Medulla oblongata (tissue), 1 donor: ENCODE measurements around the gene PILRA.
A peak's percentile ranks its signal among the peaks of the same experiment; 100 is the strongest.
"Not testable (repeated sequence)": the region's sequence is repeated elsewhere in the genome, so short reads cannot be mapped to it uniquely, and the experiment has no call there.

Experiments used
- DNase-seq: peaks from one replicate; pipeline ENCODE4 v3.0.0-alpha.2; 2015; ENCODE audit errors: extremely low spot score

Gene PILRA

DNA sequence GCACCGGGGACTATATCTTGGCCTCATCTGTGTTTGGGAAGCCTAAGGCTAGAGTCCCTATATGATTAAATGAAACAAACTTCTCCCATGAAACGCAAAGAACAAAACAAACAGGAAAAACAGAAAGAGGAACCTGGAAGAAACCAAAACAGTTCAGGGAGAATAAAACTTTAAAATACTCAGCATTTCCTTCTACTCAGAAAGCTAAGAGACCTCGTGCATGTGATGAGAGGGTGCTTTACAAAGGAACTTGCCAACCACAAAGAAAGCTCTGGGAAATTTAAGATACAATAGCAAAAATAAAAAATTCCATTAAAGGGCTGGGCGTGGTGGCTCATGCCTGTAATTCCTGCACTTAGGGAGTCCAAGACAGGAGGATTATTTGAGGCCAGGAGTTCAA, 6.9 kb downstream of the PILRA start:
- DNase-seq: peak; percentile 74

- not testable (repeated sequence) for DNase-seq
These were observed 8.4 kb downstream of the PILRA start for GRCh38 chr7:100381531-100382233.

- DNase-seq: peak; percentile 46
These were observed 9.1 kb downstream of the PILRA start for GRCh38 chr7:100382234-100382853.

- peak; percentile 35 for DNase-seq
These were observed 11.5 kb downstream of the PILRA start for GRCh38 chr7:100384628-100385294.

DNA sequence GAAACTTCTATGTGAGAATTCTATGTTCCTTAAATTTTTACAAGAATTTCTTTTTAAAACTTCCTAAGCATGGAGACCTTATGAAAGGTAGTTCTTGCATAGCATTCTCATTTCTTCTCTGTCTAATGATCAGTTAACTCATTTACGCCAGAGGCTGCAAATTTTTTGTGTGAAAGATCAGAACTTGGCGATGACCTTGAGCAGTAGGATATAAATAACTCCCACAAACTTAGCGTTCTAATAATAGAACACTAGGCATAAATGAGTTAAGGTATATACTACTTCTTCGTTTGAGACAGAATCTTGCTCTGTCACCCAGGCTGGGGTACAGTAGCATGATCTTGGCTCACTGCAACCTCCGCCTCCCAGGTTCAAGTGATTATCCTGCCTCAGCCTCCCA, 13.7 kb downstream of the PILRA start:
- DNase-seq: no peak

DNA sequence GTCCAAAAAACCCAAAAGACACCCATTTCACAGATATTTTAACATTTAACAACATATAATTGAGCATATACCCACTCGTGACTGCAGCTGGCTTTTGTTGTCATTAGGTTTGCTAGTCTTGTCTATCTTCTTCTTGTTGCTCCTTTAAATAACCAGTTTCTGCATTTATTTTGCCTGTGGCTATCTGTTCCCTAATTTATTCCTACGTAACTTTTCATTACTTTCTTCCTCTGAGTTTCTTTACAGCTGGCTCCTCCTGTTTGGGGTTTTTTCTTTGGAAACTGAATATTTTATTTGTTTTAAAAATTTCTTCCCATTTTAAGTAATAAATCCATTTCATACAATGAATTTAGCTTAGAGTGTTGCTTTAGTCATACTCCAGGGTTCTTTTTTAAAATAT, 14.4 kb downstream of the PILRA start:
- DNase-seq: no peak

- no peak for DNase-seq
These were observed 16.3 kb downstream of the PILRA start for GRCh38 chr7:100389437-100390088.

GRCh38 chr7:100390286-100391009, 17.2 kb downstream of the PILRA start:
- no peak for DNase-seq

GRCh38 chr7:100393233-100393905, 20.1 kb downstream of the PILRA start:
- no peak for DNase-seq

DNA sequence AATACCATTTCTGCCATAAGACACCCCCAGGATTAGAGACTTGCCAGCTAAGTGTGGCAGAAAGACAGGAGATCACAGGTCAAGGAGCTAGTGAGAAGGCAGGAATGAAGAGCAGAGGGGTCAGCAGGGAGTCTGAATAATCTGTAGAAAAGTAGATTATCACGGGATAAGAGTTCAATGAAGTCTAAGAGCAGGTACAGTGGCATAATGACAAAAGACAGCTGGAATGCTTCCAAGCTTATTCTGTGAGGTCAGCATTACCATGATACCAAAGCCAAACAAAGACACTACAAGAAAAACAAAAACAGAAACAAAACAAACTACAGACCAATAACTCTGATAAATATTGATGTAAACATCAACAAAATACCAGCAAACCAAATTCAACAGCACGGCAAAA, 20.8 kb downstream of the PILRA start:
- no peak for DNase-seq

DNA sequence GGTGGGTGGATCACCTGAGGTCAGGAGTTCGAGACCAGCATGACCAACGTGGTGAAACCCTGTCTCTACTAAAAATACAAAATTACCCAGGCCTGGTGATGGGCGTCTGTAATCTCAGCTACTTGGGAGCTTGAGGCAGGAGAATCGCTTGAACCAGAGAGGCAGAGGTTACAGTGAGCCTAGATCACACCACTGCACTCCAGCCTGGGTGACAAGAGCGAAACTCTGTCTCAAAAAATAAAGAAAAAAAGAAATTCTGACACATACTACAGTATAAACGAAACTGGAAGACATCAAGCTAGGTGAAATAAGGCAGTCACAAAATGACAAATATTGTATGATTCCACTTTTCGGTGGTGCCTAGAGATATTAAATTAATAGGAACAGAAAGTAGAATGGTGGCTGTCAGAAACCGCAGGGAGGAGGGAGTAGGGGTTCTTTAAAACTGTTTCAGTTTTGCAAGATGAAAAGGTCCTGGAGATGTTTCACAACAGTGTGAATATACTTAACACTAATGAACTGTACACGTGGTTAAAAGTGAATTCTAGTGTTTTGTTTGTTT, 23.2 kb downstream of the PILRA start:
- DNase-seq: peak; percentile 40

DNA sequence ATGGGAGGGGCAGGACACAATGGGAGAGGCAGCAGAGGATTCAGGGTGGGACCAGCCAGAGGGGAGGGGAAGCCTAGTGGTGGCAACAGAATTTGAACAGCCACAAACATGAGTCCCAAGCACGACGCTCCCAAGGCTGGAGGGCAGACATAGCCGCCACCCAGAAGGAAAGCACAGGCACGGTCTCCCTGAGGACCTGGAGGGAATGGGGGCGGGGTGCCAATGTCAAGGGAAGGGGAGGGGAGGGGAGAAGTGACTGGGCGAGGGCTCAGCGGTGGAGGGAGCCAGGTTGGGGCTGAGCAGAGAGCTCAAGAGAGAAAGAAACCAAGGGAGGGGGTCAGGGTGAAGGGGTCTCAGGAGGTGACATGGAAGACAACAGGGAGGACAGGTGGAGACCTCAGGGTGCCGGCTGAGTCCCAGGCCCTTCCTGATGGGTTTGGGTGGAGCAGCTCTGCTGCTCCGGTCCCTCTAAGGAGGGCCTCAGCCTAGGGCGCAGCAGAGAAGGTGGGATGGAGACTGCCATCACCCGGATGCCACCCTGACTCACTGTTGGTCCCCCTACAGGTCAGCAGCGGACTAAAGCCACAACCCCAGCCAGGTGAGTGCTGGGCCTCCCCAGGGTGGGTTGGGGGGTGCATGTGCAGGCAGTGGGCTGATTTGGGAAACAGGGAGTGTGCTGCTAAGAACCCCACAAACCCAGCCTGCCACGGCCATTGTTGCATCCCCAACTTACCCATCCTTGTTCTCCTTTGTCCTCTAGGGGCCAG, 24.2 kb downstream of the PILRA start:
- DNase-seq: no peak

DNA sequence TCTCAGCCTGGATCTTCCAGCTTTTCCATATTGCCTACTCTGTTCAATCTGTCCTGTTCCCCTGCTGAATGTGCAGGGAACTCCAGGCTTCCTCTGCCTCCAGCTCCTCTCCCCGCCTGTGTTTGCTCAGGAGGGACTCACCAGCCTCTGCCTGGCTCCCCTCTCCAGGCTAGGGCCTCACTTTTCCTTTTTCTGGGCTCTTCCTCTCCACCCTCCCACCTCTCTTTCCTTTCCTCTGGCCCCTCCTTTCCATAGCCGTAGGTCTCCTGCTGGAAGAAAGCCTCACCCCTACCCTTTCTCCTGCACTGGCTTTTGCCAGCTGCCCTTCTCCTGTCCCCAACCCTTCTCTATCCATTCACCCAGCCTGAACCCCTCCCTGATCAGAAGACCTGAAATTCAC, 25.0 kb downstream of the PILRA start:
- no peak for DNase-seq

- DNase-seq: no peak
These were observed 26.8 kb downstream of the PILRA start for GRCh38 chr7:100400041-100400440.

GRCh38 chr7:100400656-100401055, 27.4 kb downstream of the PILRA start:
- DNase-seq: no peak

GRCh38 chr7:100401811-100402210, 28.5 kb downstream of the PILRA start:
- no peak for DNase-seq

GRCh38 chr7:100402241-100402640, 29.0 kb downstream of the PILRA start:
- no peak for DNase-seq

DNA sequence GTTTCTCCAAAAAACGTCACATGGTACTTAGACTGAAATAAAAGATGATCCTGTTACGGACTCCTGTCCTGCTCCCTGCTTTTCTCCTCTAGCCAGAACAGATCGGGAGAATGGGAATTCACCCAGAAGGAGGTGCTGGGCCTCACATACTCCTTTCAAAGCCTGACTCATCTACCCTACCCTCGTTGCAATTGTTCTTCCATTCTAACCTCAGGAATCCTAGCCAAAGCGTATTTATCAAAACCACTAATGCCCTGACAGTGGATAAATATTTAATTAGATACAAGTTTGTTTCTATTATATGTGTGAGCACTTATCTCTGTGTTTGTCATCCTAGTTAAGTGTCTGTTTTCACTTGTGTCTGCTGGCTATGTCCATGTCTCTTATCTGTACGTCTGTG, 33.5 kb downstream of the PILRA start:
- no peak for DNase-seq

- DNase-seq: peak; percentile 62
These were observed 34.2 kb downstream of the PILRA start for GRCh38 chr7:100407285-100408180.
